WTC11 (cell line): ENCODE measurements around the gene RHEB. TPM values are rescaled to one million over a fixed set of nuclear protein-coding genes. Genes with fewer than 3 reads are reported as not detected.

ENCODE experiments used
- ATAC-seq: fragments of 200-7000 bp; cut with Tn5 transposase; 2 replicates; pipeline ENCODE4 v1.10.0; 2021; ENCODE audit warnings: mild to moderate bottlenecking, moderate library complexity
- CTCF ChIA-PET: fragments of 300-600 bp; sonication (Branson Sonifier 250); formaldehyde crosslinking; loops from one replicate; lab custom pipeline; 2021; ENCODE audit warnings: antibody characterized with exemption; lab: Charles Lee
- POLR2A ChIA-PET: fragments of 350-600 bp; sonication (Branson Sonifier 250); formaldehyde crosslinking; loops from one replicate; lab custom pipeline; 2021; ENCODE audit warnings: antibody characterized with exemption; lab: Charles Lee
- DNase-seq: peaks from one replicate; pipeline ENCODE4 v3.0.0; 2021; ENCODE audit warnings: low spot score
- H3K27ac Mint-ChIP-seq: 2 replicates; pipeline ENCODE4 v1.8.0; 2021; ENCODE audit warnings: mixed read lengths
- H3K27me3 Mint-ChIP-seq: 2 replicates; pipeline ENCODE4 v1.8.0; 2021; ENCODE audit warnings: low read depth, mild to moderate bottlenecking, moderate library complexity, mixed read lengths
- H3K36me3 Mint-ChIP-seq: 2 replicates; pipeline ENCODE4 v1.8.0; 2021; ENCODE audit warnings: mixed read lengths
- H3K4me1 Mint-ChIP-seq: 2 replicates; pipeline ENCODE4 v1.8.0; 2022; ENCODE audit warnings: mixed read lengths
- H3K4me3 Mint-ChIP-seq: 2 replicates; pipeline ENCODE4 v1.8.0; 2021; ENCODE audit warnings: mild to moderate bottlenecking, moderate library complexity, mixed read lengths
- H3K9me3 Mint-ChIP-seq: 2 replicates; pipeline ENCODE4 v1.8.0; 2021; ENCODE audit warnings: mixed read lengths
- ATF1 ChIP-seq: sonication (generic); formaldehyde crosslinking; IDR thresholded peaks from 2 replicates; pipeline ENCODE4 v1.8.1; 2023; ENCODE audit warnings: mild to moderate bottlenecking, moderate library complexity, missing genetic modification reagents
- E2F4 ChIP-seq: sonication (generic); formaldehyde crosslinking; IDR thresholded peaks from 2 replicates; pipeline ENCODE4 v1.8.1; 2022; ENCODE audit warnings: low read depth, mild to moderate bottlenecking, moderate library complexity, missing genetic modification reagents, borderline replicate concordance
- FOXJ3 ChIP-seq: sonication (generic); formaldehyde crosslinking; IDR thresholded peaks from 2 replicates; pipeline ENCODE4 v1.9.0; 2021; ENCODE audit warnings: missing genetic modification reagents, mild to moderate bottlenecking, borderline replicate concordance
- FOXK1 ChIP-seq: sonication (generic); formaldehyde crosslinking; IDR thresholded peaks from 2 replicates; pipeline ENCODE4 v1.8.0; 2022; ENCODE audit warnings: mild to moderate bottlenecking, moderate library complexity, missing genetic modification reagents
- HMGXB4 ChIP-seq: sonication (generic); formaldehyde crosslinking; IDR thresholded peaks from 2 replicates; pipeline ENCODE4 v1.8.1; 2023; ENCODE audit warnings: mild to moderate bottlenecking, moderate library complexity, missing genetic modification reagents
- JUN ChIP-seq: sonication (generic); formaldehyde crosslinking; IDR thresholded peaks from 2 replicates; pipeline ENCODE4 v1.8.0; 2023; ENCODE audit warnings: mild to moderate bottlenecking, missing genetic modification reagents
- KAT7 ChIP-seq: sonication (generic); formaldehyde crosslinking; IDR thresholded peaks from 2 replicates; pipeline ENCODE4 v1.8.1; 2023; ENCODE audit warnings: missing genetic modification reagents, mild to moderate bottlenecking, borderline replicate concordance
- MXD4 ChIP-seq: fragments of 250-450 bp; sonication (Bioruptor Pico); IDR thresholded peaks from 2 replicates; pipeline ENCODE4 v1.8.0; 2021; ENCODE audit warnings: mild to moderate bottlenecking, moderate library complexity, borderline replicate concordance
- NR1H2 ChIP-seq: sonication (generic); formaldehyde crosslinking; IDR thresholded peaks from 2 replicates; pipeline ENCODE4 v1.9.0; 2021; ENCODE audit warnings: mild to moderate bottlenecking, moderate library complexity, missing genetic modification reagents
- RORB ChIP-seq: fragments of 250-450 bp; sonication (Bioruptor Pico); IDR thresholded peaks from 2 replicates; pipeline ENCODE4 v1.9.0; 2021; ENCODE audit warnings: mild to moderate bottlenecking
- SMAD3 ChIP-seq: sonication (generic); formaldehyde crosslinking; IDR thresholded peaks from 2 replicates; pipeline ENCODE4 v1.8.0; 2022; ENCODE audit warnings: missing genetic modification reagents, mild to moderate bottlenecking, borderline replicate concordance
- SOX15 ChIP-seq: fragments of 250-450 bp; sonication (Bioruptor Pico); IDR thresholded peaks from 2 replicates; pipeline ENCODE4 v1.9.0; 2021; ENCODE audit warnings: mild to moderate bottlenecking
- ZMAT4 ChIP-seq: fragments of 250-450 bp; sonication (Bioruptor Pico); IDR thresholded peaks from 2 replicates; pipeline ENCODE4 v1.9.0; 2021; ENCODE audit warnings: mild to moderate bottlenecking
- ZNF219 ChIP-seq: sonication (generic); formaldehyde crosslinking; IDR thresholded peaks from 2 replicates; pipeline ENCODE4 v1.8.0; 2023; ENCODE audit warnings: missing genetic modification reagents, mild to moderate bottlenecking, borderline replicate concordance
- ZNF263 ChIP-seq: sonication (generic); formaldehyde crosslinking; IDR thresholded peaks from 2 replicates; pipeline ENCODE4 v1.8.1; 2022; ENCODE audit warnings: low read depth, mild to moderate bottlenecking, moderate library complexity, missing genetic modification reagents
- total RNA-seq: library from RNA; stranded (reverse); gene quantifications from 3 replicates; pipeline ENCODE4 v1.2.3, GENCODE V29; 2021
- TF ChIP-seq, protein P1 (sequence below): sonication (generic); formaldehyde crosslinking; conservative IDR thresholded peaks from 2 replicates; pipeline ENCODE4 v1.8.1; 2022; ENCODE audit warnings: mild to moderate bottlenecking, missing genetic modification reagents
- TF ChIP-seq, protein P2 (sequence below): sonication (generic); formaldehyde crosslinking; IDR thresholded peaks from 2 replicates; pipeline ENCODE4 v1.8.1; 2023; ENCODE audit warnings: mild to moderate bottlenecking, missing genetic modification reagents
- TF ChIP-seq, protein P3 (sequence below): sonication (generic); formaldehyde crosslinking; IDR thresholded peaks from 2 replicates; pipeline ENCODE4 v1.8.0; 2022; ENCODE audit warnings: mild to moderate bottlenecking, missing genetic modification reagents
- TF ChIP-seq, protein P4 (sequence below): sonication (generic); formaldehyde crosslinking; IDR thresholded peaks from 2 replicates; pipeline ENCODE4 v1.8.1; 2023; ENCODE audit warnings: mild to moderate bottlenecking, missing genetic modification reagents, moderate library complexity
- TF ChIP-seq, protein P5 (sequence below): sonication (generic); formaldehyde crosslinking; IDR thresholded peaks from 2 replicates; pipeline ENCODE4 v1.8.1; 2023; ENCODE audit warnings: mild to moderate bottlenecking, missing genetic modification reagents, borderline replicate concordance

RHEB gene
- total RNA-seq, 1 experiment from 2014 or later: 133 TPM

GRCh38 chr7:151438864-151439601 lies 80.7 kb downstream of the RHEB start:
- ATAC-seq: no peak
- POLR2A ChIA-PET: no interaction called here
- no peak for TF ChIP-seq JUN (CRISPR knock-in tag)
- TF ChIP-seq ZNF263 (CRISPR knock-in tag): no peak
- TF ChIP-seq NR1H2 (CRISPR knock-in tag): no peak
- TF ChIP-seq ZMAT4: no peak
- no peak for TF ChIP-seq ATF1 (CRISPR knock-in tag)
- TF ChIP-seq, protein P1, sequence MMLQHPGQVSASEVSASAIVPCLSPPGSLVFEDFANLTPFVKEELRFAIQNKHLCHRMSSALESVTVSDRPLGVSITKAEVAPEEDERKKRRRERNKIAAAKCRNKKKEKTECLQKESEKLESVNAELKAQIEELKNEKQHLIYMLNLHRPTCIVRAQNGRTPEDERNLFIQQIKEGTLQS (CRISPR knock-in tag): no peak
- no peak for TF ChIP-seq SMAD3 (CRISPR knock-in tag)
- no peak for TF ChIP-seq FOXJ3 (CRISPR knock-in tag)
- no peak for TF ChIP-seq RORB (CRISPR knock-in tag)
- TF ChIP-seq E2F4 (CRISPR knock-in tag): no peak
- no peak for TF ChIP-seq ZNF219 (CRISPR knock-in tag)
- TF ChIP-seq, protein P2, sequence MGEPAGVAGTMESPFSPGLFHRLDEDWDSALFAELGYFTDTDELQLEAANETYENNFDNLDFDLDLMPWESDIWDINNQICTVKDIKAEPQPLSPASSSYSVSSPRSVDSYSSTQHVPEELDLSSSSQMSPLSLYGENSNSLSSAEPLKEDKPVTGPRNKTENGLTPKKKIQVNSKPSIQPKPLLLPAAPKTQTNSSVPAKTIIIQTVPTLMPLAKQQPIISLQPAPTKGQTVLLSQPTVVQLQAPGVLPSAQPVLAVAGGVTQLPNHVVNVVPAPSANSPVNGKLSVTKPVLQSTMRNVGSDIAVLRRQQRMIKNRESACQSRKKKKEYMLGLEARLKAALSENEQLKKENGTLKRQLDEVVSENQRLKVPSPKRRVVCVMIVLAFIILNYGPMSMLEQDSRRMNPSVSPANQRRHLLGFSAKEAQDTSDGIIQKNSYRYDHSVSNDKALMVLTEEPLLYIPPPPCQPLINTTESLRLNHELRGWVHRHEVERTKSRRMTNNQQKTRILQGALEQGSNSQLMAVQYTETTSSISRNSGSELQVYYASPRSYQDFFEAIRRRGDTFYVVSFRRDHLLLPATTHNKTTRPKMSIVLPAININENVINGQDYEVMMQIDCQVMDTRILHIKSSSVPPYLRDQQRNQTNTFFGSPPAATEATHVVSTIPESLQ (CRISPR knock-in tag): no peak
- TF ChIP-seq, protein P3, sequence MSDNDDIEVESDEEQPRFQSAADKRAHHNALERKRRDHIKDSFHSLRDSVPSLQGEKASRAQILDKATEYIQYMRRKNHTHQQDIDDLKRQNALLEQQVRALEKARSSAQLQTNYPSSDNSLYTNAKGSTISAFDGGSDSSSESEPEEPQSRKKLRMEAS (CRISPR knock-in tag): no peak
- no peak for TF ChIP-seq MXD4 (CRISPR knock-in tag)
- TF ChIP-seq, protein P4, sequence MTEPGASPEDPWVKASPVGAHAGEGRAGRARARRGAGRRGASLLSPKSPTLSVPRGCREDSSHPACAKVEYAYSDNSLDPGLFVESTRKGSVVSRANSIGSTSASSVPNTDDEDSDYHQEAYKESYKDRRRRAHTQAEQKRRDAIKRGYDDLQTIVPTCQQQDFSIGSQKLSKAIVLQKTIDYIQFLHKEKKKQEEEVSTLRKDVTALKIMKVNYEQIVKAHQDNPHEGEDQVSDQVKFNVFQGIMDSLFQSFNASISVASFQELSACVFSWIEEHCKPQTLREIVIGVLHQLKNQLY (CRISPR knock-in tag): no peak
- TF ChIP-seq, all 79 proteins: peak for 0
- no peak for DNase-seq
- no peak overlapping the region for H3K27ac Mint-ChIP-seq
- peaks cover 8% of the 10 kb centered on the region for H3K27me3 Mint-ChIP-seq
- H3K9me3 Mint-ChIP-seq: no peaks in the 10 kb centered on the region
- H3K4me1 Mint-ChIP-seq: peaks cover 31% of the 10 kb centered on the region
- peak overlapping the region; percentile 77 for H3K4me3 Mint-ChIP-seq
- CTCF ChIA-PET: interaction anchor here (1.2 to 2.6 kb wide), 3 partner anchors 10 to 195 kb away, joined by 4 to 12 read pairs (median 4); no protein-coding TSS in a partner anchor
- H3K36me3 Mint-ChIP-seq: no peaks in the 10 kb centered on the region

DNA sequence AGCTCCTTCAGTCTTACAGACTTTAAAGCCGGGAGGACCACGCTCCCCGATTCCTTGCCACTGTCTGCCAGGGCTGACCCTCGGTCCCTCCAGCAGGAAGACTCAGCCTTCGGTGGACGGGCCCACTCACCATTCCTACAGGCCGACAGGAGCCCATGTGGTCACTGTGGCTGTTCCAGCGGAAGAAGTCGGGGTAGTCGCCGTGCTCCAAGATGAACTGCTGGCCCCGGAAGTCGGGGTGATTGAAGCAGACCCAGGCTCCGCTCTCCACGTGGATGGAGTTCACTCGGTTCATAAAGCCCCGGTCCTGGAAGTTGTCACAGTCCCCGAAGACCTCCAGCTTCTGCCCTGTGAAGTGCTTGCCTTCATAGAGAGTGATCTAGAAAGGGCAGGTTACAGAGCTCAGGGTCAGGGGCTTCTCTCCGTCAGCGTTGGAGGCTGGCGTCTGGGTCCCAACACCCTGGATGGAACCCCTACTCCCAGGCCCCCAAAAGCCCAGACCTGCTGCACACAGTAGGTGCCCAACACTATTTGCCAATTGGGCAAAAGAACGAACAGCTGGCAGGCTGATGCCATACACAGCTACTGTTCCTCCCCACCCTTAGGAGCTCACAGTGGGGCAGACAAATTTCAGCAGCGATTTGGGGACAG lies 81.7 kb downstream of the RHEB start:
- H3K9me3 Mint-ChIP-seq: no peaks in the 10 kb centered on the region
- no peak overlapping the region for H3K27ac Mint-ChIP-seq
- H3K27me3 Mint-ChIP-seq: peaks cover 8% of the 10 kb centered on the region
- CTCF ChIA-PET: interaction anchor here (1.2 to 2.6 kb wide), 5 partner anchors 11 to 321 kb away, joined by 4 to 12 read pairs (median 5); partner anchors contain the start of gene WDR86
- DNase-seq: no peak
- POLR2A ChIA-PET: no interaction called here
- H3K36me3 Mint-ChIP-seq: no peaks in the 10 kb centered on the region
- peaks cover 31% of the 10 kb centered on the region for H3K4me1 Mint-ChIP-seq
- no peak overlapping the region for H3K4me3 Mint-ChIP-seq
- ATAC-seq: no peak
- TF ChIP-seq, protein P5, sequence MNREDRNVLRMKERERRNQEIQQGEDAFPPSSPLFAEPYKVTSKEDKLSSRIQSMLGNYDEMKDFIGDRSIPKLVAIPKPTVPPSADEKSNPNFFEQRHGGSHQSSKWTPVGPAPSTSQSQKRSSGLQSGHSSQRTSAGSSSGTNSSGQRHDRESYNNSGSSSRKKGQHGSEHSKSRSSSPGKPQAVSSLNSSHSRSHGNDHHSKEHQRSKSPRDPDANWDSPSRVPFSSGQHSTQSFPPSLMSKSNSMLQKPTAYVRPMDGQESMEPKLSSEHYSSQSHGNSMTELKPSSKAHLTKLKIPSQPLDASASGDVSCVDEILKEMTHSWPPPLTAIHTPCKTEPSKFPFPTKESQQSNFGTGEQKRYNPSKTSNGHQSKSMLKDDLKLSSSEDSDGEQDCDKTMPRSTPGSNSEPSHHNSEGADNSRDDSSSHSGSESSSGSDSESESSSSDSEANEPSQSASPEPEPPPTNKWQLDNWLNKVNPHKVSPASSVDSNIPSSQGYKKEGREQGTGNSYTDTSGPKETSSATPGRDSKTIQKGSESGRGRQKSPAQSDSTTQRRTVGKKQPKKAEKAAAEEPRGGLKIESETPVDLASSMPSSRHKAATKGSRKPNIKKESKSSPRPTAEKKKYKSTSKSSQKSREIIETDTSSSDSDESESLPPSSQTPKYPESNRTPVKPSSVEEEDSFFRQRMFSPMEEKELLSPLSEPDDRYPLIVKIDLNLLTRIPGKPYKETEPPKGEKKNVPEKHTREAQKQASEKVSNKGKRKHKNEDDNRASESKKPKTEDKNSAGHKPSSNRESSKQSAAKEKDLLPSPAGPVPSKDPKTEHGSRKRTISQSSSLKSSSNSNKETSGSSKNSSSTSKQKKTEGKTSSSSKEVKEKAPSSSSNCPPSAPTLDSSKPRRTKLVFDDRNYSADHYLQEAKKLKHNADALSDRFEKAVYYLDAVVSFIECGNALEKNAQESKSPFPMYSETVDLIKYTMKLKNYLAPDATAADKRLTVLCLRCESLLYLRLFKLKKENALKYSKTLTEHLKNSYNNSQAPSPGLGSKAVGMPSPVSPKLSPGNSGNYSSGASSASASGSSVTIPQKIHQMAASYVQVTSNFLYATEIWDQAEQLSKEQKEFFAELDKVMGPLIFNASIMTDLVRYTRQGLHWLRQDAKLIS: no peak
- TF ChIP-seq NR1H2 (CRISPR knock-in tag): no peak
- no peak for TF ChIP-seq KAT7
- no peak for TF ChIP-seq ZNF263 (CRISPR knock-in tag)
- no peak for TF ChIP-seq MXD4 (CRISPR knock-in tag)
- no peak for TF ChIP-seq FOXJ3 (CRISPR knock-in tag)
- TF ChIP-seq HMGXB4 (CRISPR knock-in tag): no peak
- no peak for TF ChIP-seq FOXK1
- TF ChIP-seq SOX15: no peak
